ENCODE results near the gene CD68. TPM values are rescaled to one million over a fixed set of nuclear protein-coding genes. Genes with fewer than 3 reads are reported as not detected.

Gene CD68
- total RNA-seq, 2 donors from 2014 or later, result 4.3 to 14.8 TPM

- H3K4me3 ChIP-seq, result peak within 1 kb of the TSS; percentile 5 to 39
- TF ChIP-seq CTCF (IDR thresholded peaks at IDR 0.05) (no peak), POLR2A (IDR thresholded peaks at IDR 0.05) (peak in 1 of 3 donors; percentile 5)
- 5 to 6% methylated on average over 16 of the region's 16 CpGs for WGBS, 2 donors
- peaks cover 53% of the 10 kb centered on the region for H3K4me1 ChIP-seq
- peak; percentile 12 for ATAC-seq
- DNase-seq, result peak; percentile 54 to 69 (median 64)
- H3K9me3 ChIP-seq, result no peaks in the 10 kb centered on the region
- H3K36me3 ChIP-seq (replicated peaks in 1 of 2; ENCODE audit: insufficient read depth in 1 of 2, low read depth in 2 of 2), result no peaks in the 10 kb centered on the region
- no peaks in the 10 kb centered on the region for H3K27me3 ChIP-seq
- intact Hi-C loops (cut with DNase I), result no loop called here
- H3K27ac ChIP-seq, result peak within 1 kb of the TSS; percentile 92 to 99 (median 98)
These were observed 20.7 kb upstream of the CD68 start, which contains the start of gene TNFSF13 for GRCh38 chr17:7558544-7559319. TNFSF13 (plus strand) TSS chr17:7558750; CDS start chr17:7559040, 290 bp downstream.

GRCh38 chr17:7559320-7560171 is 19.9 kb upstream of the CD68 start:
- 7 to 20% methylated on average over 18 of the region's 18 CpGs for WGBS, 2 donors
- ATAC-seq, result no peak

GRCh38 chr17:7560172-7561027 is 19.0 kb upstream of the CD68 start:
- WGBS, 2 donors, result 17 to 29% methylated on average over 22 of the region's 22 CpGs
- H3K27me3 ChIP-seq, result no peaks in the 10 kb centered on the region
- peaks cover 0 to 4% of the 10 kb centered on the region in 2 donors for H3K36me3 ChIP-seq (replicated peaks in 1 of 2; ENCODE audit: insufficient read depth in 1 of 2, low read depth in 2 of 2)
- intact Hi-C loops (cut with DNase I), result loop anchor here (5.0 kb wide), 1 partner anchor 48 kb away; no protein-coding TSS in a partner anchor
- ATAC-seq (peak; percentile 43), DNase-seq (peak; percentile 79 to 84 (median 82))
- H3K9me3 ChIP-seq, result no peaks in the 10 kb centered on the region
- H3K27ac ChIP-seq, result peak overlapping the region; percentile 92 to 99 (median 98)
- peak; percentile 56 to 82 (median 71) for TF ChIP-seq CTCF (IDR thresholded peaks at IDR 0.05)
- peak in 2 of 3 donors; percentile 44 to 46 for TF ChIP-seq POLR2A (IDR thresholded peaks at IDR 0.05)
- H3K4me1 ChIP-seq, result peaks cover 61% of the 10 kb centered on the region
- H3K4me3 ChIP-seq, result no peak overlapping the region

More at GRCh38 chr17:7559320-7560171, 19.9 kb upstream of the CD68 start:
- H3K9me3 ChIP-seq, result no peaks in the 10 kb centered on the region
- H3K27me3 ChIP-seq, result no peaks in the 10 kb centered on the region
- H3K4me1 ChIP-seq, result peaks cover 61% of the 10 kb centered on the region
- H3K4me3 ChIP-seq, result peak overlapping the region; percentile 5 to 39
- H3K36me3 ChIP-seq (replicated peaks in 1 of 2; ENCODE audit: insufficient read depth in 1 of 2, low read depth in 2 of 2), result no peaks in the 10 kb centered on the region
- intact Hi-C loops (cut with DNase I), result loop anchor here (5.0 kb wide), 1 partner anchor 47 kb away; no protein-coding TSS in a partner anchor
- H3K27ac ChIP-seq, result peak overlapping the region; percentile 92 to 99 (median 98)
- peak; percentile 59 to 75 (median 72) for DNase-seq
- no peak for TF ChIP-seq POLR2A (IDR thresholded peaks at IDR 0.05)
- TF ChIP-seq CTCF (IDR thresholded peaks at IDR 0.05), result no peak

- peak; percentile 95 to 97 (median 96) for DNase-seq
- WGBS, 2 donors, result 0 to 1% methylated on average over 31 to 32 of the region's 32 CpGs
- Histone ChIP-seq H3K27ac (peak overlapping the region; percentile 92 to 99 (median 98)), H3K27me3 (no peaks in the 10 kb centered on the region), H3K4me1 (peaks cover 61% of the 10 kb centered on the region), H3K36me3 (replicated peaks in 1 of 2; ENCODE audit: insufficient read depth in 1 of 2, low read depth in 2 of 2) (peaks cover 0 to 7% of the 10 kb centered on the region in 2 donors), H3K9me3 (no peaks in the 10 kb centered on the region), H3K4me3 (peak overlapping the region; percentile 68 to 88)
- peak; percentile 83 for ATAC-seq
- intact Hi-C loops (cut with DNase I), result loop anchor here (5.0 kb wide), 1 partner anchor 49 kb away; no protein-coding TSS in a partner anchor
- TF ChIP-seq POLR2A (IDR thresholded peaks at IDR 0.05), result no peak
- peak; percentile 70 to 97 (median 95) for TF ChIP-seq CTCF (IDR thresholded peaks at IDR 0.05)
These were observed 18.3 kb upstream of the CD68 start for GRCh38 chr17:7561028-7561575.
